ENCODE data around the gene CEACAM4.

Gene CEACAM4

DNA sequence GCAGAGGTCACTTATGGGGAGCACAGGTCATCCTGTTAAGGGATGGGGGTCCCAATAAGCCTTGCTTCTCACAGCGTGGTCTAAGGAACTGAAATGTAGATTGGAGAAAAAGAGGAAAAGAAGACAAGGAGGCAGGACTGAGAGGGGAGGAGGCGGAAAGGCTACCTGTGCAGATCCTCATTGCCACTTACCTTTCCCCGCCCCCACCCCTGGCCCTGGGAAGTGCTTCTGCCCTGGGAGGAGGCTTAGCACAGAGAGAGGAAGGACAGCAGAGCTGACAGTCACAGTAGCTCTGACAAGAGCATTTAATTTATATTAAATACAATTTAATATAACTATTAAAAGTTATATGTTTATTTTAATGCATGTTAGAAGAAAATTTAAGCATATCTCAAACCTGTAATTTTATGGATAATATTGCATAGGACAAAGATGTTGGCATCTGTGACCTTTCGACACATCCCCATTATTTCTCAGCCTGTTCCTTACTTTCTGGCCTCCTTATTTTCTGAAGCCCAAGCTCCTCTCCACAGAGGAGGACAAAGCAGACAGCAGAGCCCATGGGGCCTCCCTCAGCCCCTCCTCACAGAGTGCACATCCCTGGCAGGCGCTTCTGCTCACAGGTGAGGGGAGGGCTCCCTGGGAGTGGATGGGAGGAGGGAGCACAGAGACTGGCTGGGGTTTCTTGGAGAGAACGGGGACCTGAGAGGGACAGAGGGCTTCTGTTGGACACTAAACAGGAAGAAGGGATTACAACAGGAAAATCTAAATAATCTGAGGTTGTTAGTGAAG, 27.5 kb downstream of the CEACAM4 start:
- DNase-seq (ENCODE audit: low read depth, low spot score) = no peak
- in situ Hi-C loops (cut with HindIII; ENCODE audit: low sequenced_read_pairs) = no loop called here
- TF ChIP-seq, protein P1, sequence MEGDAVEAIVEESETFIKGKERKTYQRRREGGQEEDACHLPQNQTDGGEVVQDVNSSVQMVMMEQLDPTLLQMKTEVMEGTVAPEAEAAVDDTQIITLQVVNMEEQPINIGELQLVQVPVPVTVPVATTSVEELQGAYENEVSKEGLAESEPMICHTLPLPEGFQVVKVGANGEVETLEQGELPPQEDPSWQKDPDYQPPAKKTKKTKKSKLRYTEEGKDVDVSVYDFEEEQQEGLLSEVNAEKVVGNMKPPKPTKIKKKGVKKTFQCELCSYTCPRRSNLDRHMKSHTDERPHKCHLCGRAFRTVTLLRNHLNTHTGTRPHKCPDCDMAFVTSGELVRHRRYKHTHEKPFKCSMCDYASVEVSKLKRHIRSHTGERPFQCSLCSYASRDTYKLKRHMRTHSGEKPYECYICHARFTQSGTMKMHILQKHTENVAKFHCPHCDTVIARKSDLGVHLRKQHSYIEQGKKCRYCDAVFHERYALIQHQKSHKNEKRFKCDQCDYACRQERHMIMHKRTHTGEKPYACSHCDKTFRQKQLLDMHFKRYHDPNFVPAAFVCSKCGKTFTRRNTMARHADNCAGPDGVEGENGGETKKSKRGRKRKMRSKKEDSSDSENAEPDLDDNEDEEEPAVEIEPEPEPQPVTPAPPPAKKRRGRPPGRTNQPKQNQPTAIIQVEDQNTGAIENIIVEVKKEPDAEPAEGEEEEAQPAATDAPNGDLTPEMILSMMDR (IDR thresholded peaks at IDR 0.05; ENCODE audit: low read depth, low read length) = no peak
- no peak overlapping the region for H3K4me3 ChIP-seq (ENCODE audit: low read depth, low read length)

DNA sequence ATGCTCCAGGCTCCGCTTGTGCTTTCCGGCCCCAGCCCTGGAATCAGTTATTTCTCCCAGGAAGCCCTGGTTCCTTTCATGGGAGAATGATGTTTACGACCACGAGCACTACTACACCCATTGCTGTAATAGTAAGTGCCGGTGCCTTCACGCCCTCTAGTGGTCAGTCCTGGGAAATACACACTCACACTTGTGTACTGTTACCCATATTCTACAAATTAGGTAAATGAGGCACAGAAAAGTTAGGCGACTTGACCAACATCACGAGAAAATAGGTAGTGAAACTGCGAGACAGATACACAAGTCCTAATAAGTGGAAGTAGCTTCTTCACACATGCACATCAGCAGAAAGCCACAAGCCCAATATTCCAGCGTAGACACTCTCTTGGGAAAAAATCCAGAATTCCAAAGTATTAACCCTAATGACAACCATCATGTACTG, 29.3 kb downstream of the CEACAM4 start:
- in situ Hi-C loops (cut with HindIII; ENCODE audit: low sequenced_read_pairs) = no loop called here
- peak; percentile 49 for DNase-seq (ENCODE audit: low read depth, low spot score)
- no peak overlapping the region for H3K4me3 ChIP-seq (ENCODE audit: low read depth, low read length)
- TF ChIP-seq, protein P1 (IDR thresholded peaks at IDR 0.05; ENCODE audit: low read depth, low read length) = peak; percentile 98

DNA sequence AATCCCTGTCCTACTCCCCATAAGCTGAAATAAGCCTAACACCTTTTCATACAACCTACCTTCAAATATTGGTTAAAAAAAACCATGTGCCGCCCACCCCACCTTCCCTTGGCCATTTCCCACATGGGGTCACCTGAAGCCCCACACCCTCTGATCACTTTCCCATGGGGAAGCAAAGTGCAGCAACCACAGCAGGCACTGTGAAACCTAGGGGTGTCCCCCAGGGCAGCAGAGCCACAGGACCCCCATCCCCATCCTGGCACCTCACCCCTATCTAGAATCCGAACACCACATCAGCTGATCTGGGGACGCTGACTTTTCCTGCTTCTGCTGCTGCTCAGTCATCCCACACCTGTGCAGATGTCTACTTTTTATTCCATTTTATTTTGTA, 31.0 kb downstream of the CEACAM4 start:
- in situ Hi-C loops (cut with HindIII; ENCODE audit: low sequenced_read_pairs) = no loop called here

DNA sequence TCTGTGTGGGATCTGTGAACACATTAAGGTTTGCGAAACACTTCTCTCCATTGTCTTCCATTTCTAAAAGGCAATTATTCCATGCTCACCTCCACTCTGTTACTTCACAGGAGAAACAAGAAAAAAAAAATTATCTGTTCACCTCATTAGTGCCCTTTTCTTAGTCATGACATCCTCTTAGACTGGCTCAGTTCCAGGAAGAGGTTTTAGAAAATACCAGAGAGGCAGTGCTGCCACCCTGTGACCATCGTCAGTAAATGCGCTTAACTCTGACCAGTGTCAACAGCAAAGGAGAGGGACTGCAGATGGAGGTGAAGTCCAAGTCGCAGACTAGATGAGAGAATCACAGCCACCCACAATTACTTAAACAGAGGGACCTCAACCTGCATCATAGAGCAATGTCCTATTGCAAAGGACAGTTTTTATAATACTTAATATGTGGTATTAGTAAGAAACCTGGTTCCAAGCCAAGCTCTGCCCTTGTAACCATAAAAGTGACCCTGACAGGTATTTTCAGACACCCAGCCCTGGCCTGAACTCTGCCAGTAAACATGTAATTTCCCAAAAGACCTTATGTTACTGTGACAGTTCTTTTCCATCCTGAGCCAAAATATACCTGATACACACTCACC, 31.5 kb downstream of the CEACAM4 start:
- peak; percentile 67 for DNase-seq (ENCODE audit: low read depth, low spot score)
- no peak overlapping the region for H3K4me3 ChIP-seq (ENCODE audit: low read depth, low read length)
- TF ChIP-seq, protein P1 (IDR thresholded peaks at IDR 0.05; ENCODE audit: low read depth, low read length) = peak; percentile 55
- in situ Hi-C loops (cut with HindIII; ENCODE audit: low sequenced_read_pairs) = no loop called here

More for the DNA sequence above, 31.0 kb downstream of the CEACAM4 start:
- TF ChIP-seq, protein P1 (IDR thresholded peaks at IDR 0.05; ENCODE audit: low read depth, low read length) = no peak
- no peak overlapping the region for H3K4me3 ChIP-seq (ENCODE audit: low read depth, low read length)
- DNase-seq (ENCODE audit: low read depth, low spot score) = no peak

DNA sequence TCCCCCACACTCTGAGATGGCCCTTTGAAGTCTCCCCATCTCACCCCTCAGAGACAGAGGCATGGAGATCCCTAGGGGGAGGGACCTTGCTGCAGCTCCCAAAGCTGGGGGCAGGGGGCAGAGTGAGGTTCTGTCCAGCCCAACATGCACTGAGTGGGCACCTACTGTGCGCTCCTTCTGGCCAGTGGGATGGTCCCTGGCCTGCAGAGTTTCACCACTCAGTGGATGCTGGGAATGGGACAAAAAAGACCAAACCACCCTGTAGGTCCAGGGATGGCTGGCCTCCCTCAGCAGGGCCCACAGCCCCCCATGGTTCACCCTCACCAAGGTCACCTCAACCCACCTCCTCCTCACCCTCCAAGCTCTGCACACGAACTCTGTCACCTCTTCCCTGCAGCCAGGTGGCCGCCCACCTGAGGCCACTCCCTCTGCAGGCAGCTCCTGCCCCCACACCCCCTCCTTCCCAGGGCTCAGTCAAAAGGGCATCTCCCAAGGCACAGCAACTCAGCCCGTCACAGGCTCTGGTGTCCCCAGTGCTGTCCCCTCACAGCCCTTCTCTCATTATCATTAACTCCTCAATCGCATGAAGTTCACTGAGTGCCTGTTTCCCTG, 34.8 kb downstream of the CEACAM4 start:
- no peak overlapping the region for H3K4me3 ChIP-seq (ENCODE audit: low read depth, low read length)
- TF ChIP-seq, protein P1 (IDR thresholded peaks at IDR 0.05; ENCODE audit: low read depth, low read length) = no peak
- DNase-seq (ENCODE audit: low read depth, low spot score) = no peak
- in situ Hi-C loops (cut with HindIII; ENCODE audit: low sequenced_read_pairs) = no loop called here

DNA sequence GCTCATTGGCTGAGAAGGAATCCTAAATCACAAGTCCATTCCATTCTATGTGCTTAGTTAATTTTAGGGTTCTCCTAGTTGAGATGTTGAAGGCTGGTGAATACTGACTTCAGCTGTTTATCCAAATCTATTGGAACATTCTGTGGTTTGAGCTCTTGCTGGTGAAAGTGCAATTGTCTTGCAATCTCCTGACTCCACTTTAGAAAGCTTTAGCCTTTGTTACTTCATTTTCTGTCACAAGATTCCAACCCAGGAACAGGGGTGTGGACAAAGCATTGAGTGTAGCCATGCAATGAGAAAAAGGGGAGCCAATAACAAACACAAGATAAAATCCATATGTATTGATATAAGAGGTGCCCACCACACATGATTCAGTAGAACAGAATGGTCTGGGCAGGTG, 35.9 kb downstream of the CEACAM4 start:
- in situ Hi-C loops (cut with HindIII; ENCODE audit: low sequenced_read_pairs) = no loop called here
- TF ChIP-seq, protein P1 (IDR thresholded peaks at IDR 0.05; ENCODE audit: low read depth, low read length) = no peak

More for the DNA sequence above, 35.9 kb downstream of the CEACAM4 start:
- no peak overlapping the region for H3K4me3 ChIP-seq (ENCODE audit: low read depth, low read length)
- no peak for DNase-seq (ENCODE audit: low read depth, low spot score)
